Measurements from ENCODE around the gene GRB10.

The GRB10 gene

GRCh38 chr7:50589364-50589763, 193.3 kb downstream of the GRB10 start:
- H4K20me1 ChIP-seq (ENCODE audit: insufficient read depth, low read length) = no peaks in the 10 kb centered on the region
- no peaks in the 10 kb centered on the region for H3K9me3 ChIP-seq (ENCODE audit: insufficient read depth, low read length)
- H3K27ac ChIP-seq (ENCODE audit: low read length) = no peak overlapping the region
- no peak overlapping the region for H3K9ac ChIP-seq (ENCODE audit: low read length)
- peaks cover 16% of the 10 kb centered on the region for H3K4me1 ChIP-seq (ENCODE audit: low read length)
- no peak overlapping the region for H2AFZ ChIP-seq (ENCODE audit: low read depth, low read length)
- TF ChIP-seq CTCF (IDR thresholded peaks at IDR 0.05; ENCODE audit: low read depth, low read length) (no peak), EZH2phosphoT487 (IDR thresholded peaks at IDR 0.05; ENCODE audit: low read depth) (no peak)
- peaks cover 47% of the 10 kb centered on the region for H3K27me3 ChIP-seq (ENCODE audit: low read depth, low read length)
- H3K4me2 ChIP-seq (ENCODE audit: low read length) = no peak overlapping the region
- H3K79me2 ChIP-seq (ENCODE audit: low read length) = no peaks in the 10 kb centered on the region
- H3K4me3 ChIP-seq (ENCODE audit: low read length) = no peak overlapping the region
- no peaks in the 10 kb centered on the region for H3K36me3 ChIP-seq (replicated peaks; ENCODE audit: low read depth, low read length)

- TF ChIP-seq CTCF (IDR thresholded peaks at IDR 0.05; ENCODE audit: low read depth, low read length) = no peak
- TF ChIP-seq EZH2phosphoT487 (IDR thresholded peaks at IDR 0.05; ENCODE audit: low read depth) = no peak
These were observed 193.8 kb downstream of the GRB10 start for GRCh38 chr7:50588937-50589336.

GRCh38 chr7:50587737-50588136, 195.0 kb downstream of the GRB10 start:
- peaks cover 31% of the 10 kb centered on the region for H3K27me3 ChIP-seq (ENCODE audit: low read depth, low read length)
- H3K27ac ChIP-seq (ENCODE audit: low read length) = no peak overlapping the region
- H3K9ac ChIP-seq (ENCODE audit: low read length) = no peak overlapping the region
- H3K9me3 ChIP-seq (ENCODE audit: insufficient read depth, low read length) = no peaks in the 10 kb centered on the region
- no peak overlapping the region for H3K4me2 ChIP-seq (ENCODE audit: low read length)
- peaks cover 16% of the 10 kb centered on the region for H3K4me1 ChIP-seq (ENCODE audit: low read length)
- H3K36me3 ChIP-seq (replicated peaks; ENCODE audit: low read depth, low read length) = no peaks in the 10 kb centered on the region
- no peaks in the 10 kb centered on the region for H3K79me2 ChIP-seq (ENCODE audit: low read length)
- no peaks in the 10 kb centered on the region for H4K20me1 ChIP-seq (ENCODE audit: insufficient read depth, low read length)
- H2AFZ ChIP-seq (ENCODE audit: low read depth, low read length) = no peak overlapping the region
- H3K4me3 ChIP-seq (ENCODE audit: low read length) = no peak overlapping the region
- no peak for TF ChIP-seq CTCF (IDR thresholded peaks at IDR 0.05; ENCODE audit: low read depth, low read length)
- no peak for TF ChIP-seq EZH2phosphoT487 (IDR thresholded peaks at IDR 0.05; ENCODE audit: low read depth)

More at GRCh38 chr7:50588937-50589336, 193.8 kb downstream of the GRB10 start:
- no peaks in the 10 kb centered on the region for H4K20me1 ChIP-seq (ENCODE audit: insufficient read depth, low read length)
- H3K4me3 ChIP-seq (ENCODE audit: low read length) = no peak overlapping the region
- H3K4me2 ChIP-seq (ENCODE audit: low read length) = no peak overlapping the region
- peaks cover 43% of the 10 kb centered on the region for H3K27me3 ChIP-seq (ENCODE audit: low read depth, low read length)
- H3K4me1 ChIP-seq (ENCODE audit: low read length) = peaks cover 16% of the 10 kb centered on the region
- H2AFZ ChIP-seq (ENCODE audit: low read depth, low read length) = no peak overlapping the region
- H3K9ac ChIP-seq (ENCODE audit: low read length) = no peak overlapping the region
- no peaks in the 10 kb centered on the region for H3K36me3 ChIP-seq (replicated peaks; ENCODE audit: low read depth, low read length)
- H3K27ac ChIP-seq (ENCODE audit: low read length) = no peak overlapping the region
- H3K79me2 ChIP-seq (ENCODE audit: low read length) = no peaks in the 10 kb centered on the region
- no peaks in the 10 kb centered on the region for H3K9me3 ChIP-seq (ENCODE audit: insufficient read depth, low read length)

GRCh38 chr7:50584793-50585408, 197.8 kb downstream of the GRB10 start:
- Histone ChIP-seq H3K27me3 (ENCODE audit: low read depth, low read length) (peaks cover 12% of the 10 kb centered on the region; the same call in 1 of the 2 replicates), H3K4me1 (ENCODE audit: low read length) (no peaks in the 10 kb centered on the region), H3K36me3 (replicated peaks; ENCODE audit: low read depth, low read length) (no peaks in the 10 kb centered on the region), H3K27ac (ENCODE audit: low read length) (no peak overlapping the region), H3K4me3 (ENCODE audit: low read length) (no peak overlapping the region), H3K4me2 (ENCODE audit: low read length) (no peak overlapping the region), H4K20me1 (ENCODE audit: insufficient read depth, low read length) (no peaks in the 10 kb centered on the region), H2AFZ (ENCODE audit: low read depth, low read length) (no peak overlapping the region), H3K9me3 (ENCODE audit: insufficient read depth, low read length) (no peaks in the 10 kb centered on the region), H3K9ac (ENCODE audit: low read length) (no peak overlapping the region), H3K79me2 (ENCODE audit: low read length) (no peaks in the 10 kb centered on the region)
- TF ChIP-seq CTCF (IDR thresholded peaks at IDR 0.05; ENCODE audit: low read depth, low read length) = no peak
- TF ChIP-seq EZH2phosphoT487 (IDR thresholded peaks at IDR 0.05; ENCODE audit: low read depth) = no peak
